Keratinocyte (primary cell): Measurements from ENCODE around the gene EDEM1.

Experiments
- CTCF ChIP-seq, 3 experiments: IDR thresholded peaks in 1 of 3; conservative IDR thresholded peaks in 1 of 3; optimal IDR thresholded peaks in 1 of 3; 2 replicates in 2 of 3; 3 replicates in 1 of 3; pipeline versions ENCODE3 to v1.5.1; 2011; ENCODE audit warnings: low read length in 3 of 3, mild to moderate bottlenecking in 3 of 3, moderate library complexity in 2 of 3, control low read depth in 1 of 3, inconsistent platforms in 1 of 3; ENCODE audit not compliant: insufficient read depth in 2 of 3; ENCODE audit errors: extremely low read depth in 1 of 3
- EZH2 ChIP-seq: IDR thresholded peaks from one replicate; pipeline ENCODE4 v1.6.1; 2012; ENCODE audit warnings: inconsistent platforms, mild to moderate bottlenecking, low read length, moderate library complexity

- TF ChIP-seq CTCF (optimal IDR thresholded peaks at IDR 0.05 in 1 of 3, IDR thresholded peaks at IDR 0.05 in 1 of 3, conservative IDR thresholded peaks at IDR 0.05 in 1 of 3; ENCODE audit: extremely low read depth in 1 of 3, insufficient read depth in 2 of 3, low read length in 3 of 3) (no peak), EZH2 (no peak)
Observed at GRCh38 chr3:5227812-5228211, 40.3 kb downstream of the EDEM1 start.
